ENCODE data around the gene CD38. TPM values are rescaled to one million over a fixed set of nuclear protein-coding genes. Genes with fewer than 3 reads are reported as not detected.
"Not testable (repeated sequence)": the region's sequence is repeated elsewhere in the genome, so short reads cannot be mapped to it uniquely, and the experiment has no call there.

CD38 gene
- total and polyA plus RNA-seq, 2 of the 13 experiments (the other 11 are each of a cell fraction or from before 2014, with no cell fraction given): not detected

GRCh38 chr4:15758294-15758693 lies 19.8 kb upstream of the CD38 start (continued):
- TF ChIP-seq ZNF770 (CRISPR knock-in tag; IDR thresholded peaks at IDR 0.05) (no peak), CAMTA2 (CRISPR knock-in tag; IDR thresholded peaks at IDR 0.05; ENCODE audit: borderline replicate concordance) (no peak), NCOR1 (IDR thresholded peaks at IDR 0.05; ENCODE audit: borderline replicate concordance, low read length) (no peak)

GRCh38 chr4:15762460-15762859 lies 15.7 kb upstream of the CD38 start:
- H3K9ac ChIP-seq (ENCODE audit: insufficient read depth, low read depth, low read length); intact Hi-C loops (cut with micrococcal nuclease; ENCODE audit: unreplicated experiment); H3K27me3 ChIP-seq (ENCODE audit: control insufficient read depth in 1 of 2, insufficient read depth in 2 of 2, low read length in 2 of 2); H3K9me3 ChIP-seq (ENCODE audit: low read length); CTCF ChIA-PET (ENCODE audit: low intra/inter-chr PET ratio, low total read pairs); H3K27ac ChIP-seq (ENCODE audit: extremely low read length, insufficient read depth, low read length); POLR2A ChIA-PET; H3K36me3 ChIP-seq (replicated peaks in 1 of 2; ENCODE audit: control insufficient read depth in 1 of 2, insufficient read depth in 2 of 2, low read length in 2 of 2); FAIRE-seq; H4K20me1 ChIP-seq (ENCODE audit: insufficient read depth, low read length); ATAC-seq; DNase-seq (ENCODE audit: low spot score); H3K4me1 ChIP-seq (ENCODE audit: insufficient read depth, low read length); BruUV-seq (replicated peaks); H2AFZ ChIP-seq (ENCODE audit: low read length); in situ Hi-C loops (cut with HindIII; ENCODE audit: extremely low pct_ligation_motif_present, low pct_unique_long_range_greater_than_20kb); H3K4me3 ChIP-seq (replicated peaks in 1 of 3; ENCODE audit: insufficient read depth in 1 of 3, low read depth in 2 of 3, low read length in 3 of 3); H3K79me2 ChIP-seq (ENCODE audit: insufficient read depth, low read length); H3K4me2 ChIP-seq (ENCODE audit: low read depth, low read length): not testable (repeated sequence)

GRCh38 chr4:15765391-15765790 lies 12.7 kb upstream of the CD38 start:
- ChIA-PET CTCF (ENCODE audit: low intra/inter-chr PET ratio, low total read pairs) (no interaction called here), POLR2A (no interaction called here)
- no peak overlapping the region for H3K9ac ChIP-seq (ENCODE audit: insufficient read depth, low read depth, low read length)
- BruUV-seq (replicated peaks): no TSS peak
- no peaks in the 10 kb centered on the region for H3K4me1 ChIP-seq (ENCODE audit: insufficient read depth, low read length)
- H2AFZ ChIP-seq (ENCODE audit: low read length): no peak overlapping the region
- H4K20me1 ChIP-seq (ENCODE audit: insufficient read depth, low read length): no peaks in the 10 kb centered on the region
- intact Hi-C loops (cut with micrococcal nuclease; ENCODE audit: unreplicated experiment) (no loop called here), in situ Hi-C loops (cut with HindIII; ENCODE audit: extremely low pct_ligation_motif_present, low pct_unique_long_range_greater_than_20kb) (no loop called here)
- no peaks in the 10 kb centered on the region for H3K9me3 ChIP-seq (ENCODE audit: low read length)
- no peak overlapping the region for H3K4me3 ChIP-seq (replicated peaks in 1 of 3; ENCODE audit: insufficient read depth in 1 of 3, low read depth in 2 of 3, low read length in 3 of 3)
- DNase-seq (ENCODE audit: low spot score): no peak
- H3K36me3 ChIP-seq (replicated peaks in 1 of 2; ENCODE audit: control insufficient read depth in 1 of 2, insufficient read depth in 2 of 2, low read length in 2 of 2): no peaks in the 10 kb centered on the region
- TF ChIP-seq FOSL1 (CRISPR knock-in tag; IDR thresholded peaks at IDR 0.05; ENCODE audit: borderline replicate concordance) (no peak), POGZ (CRISPR knock-in tag; IDR thresholded peaks at IDR 0.05) (no peak), ZNF615 (CRISPR knock-in tag; IDR thresholded peaks at IDR 0.05; ENCODE audit: borderline replicate concordance) (no peak), NR2F2 (IDR thresholded peaks at IDR 0.05; ENCODE audit: borderline replicate concordance, low read depth) (no peak), YEATS4 (CRISPR knock-in tag; IDR thresholded peaks at IDR 0.05; ENCODE audit: borderline replicate concordance) (no peak), ZNF24 (IDR thresholded peaks at IDR 0.05) (no peak), POLR2A (IDR thresholded peaks at IDR 0.05; ENCODE audit: insufficient read depth in 1 of 2, low read depth in 2 of 2, low read length in 2 of 2) (no peak), SMAD1 (CRISPR knock-in tag; IDR thresholded peaks at IDR 0.05; ENCODE audit: borderline replicate concordance, low read depth) (no peak), KLF16 (CRISPR knock-in tag; IDR thresholded peaks at IDR 0.05) (no peak), EP300 (IDR thresholded peaks at IDR 0.05; ENCODE audit: low read depth in 2 of 2, low read length in 2 of 2) (no peak), EP300 (CRISPR knock-in tag; IDR thresholded peaks at IDR 0.05; ENCODE audit: borderline replicate concordance) (no peak), SRY (CRISPR knock-in tag; IDR thresholded peaks at IDR 0.05) (no peak)
- H3K4me2 ChIP-seq (ENCODE audit: low read depth, low read length): no peak overlapping the region
- no peak for ATAC-seq
- no peak for FAIRE-seq
- no peaks in the 10 kb centered on the region for H3K79me2 ChIP-seq (ENCODE audit: insufficient read depth, low read length)
- H3K27me3 ChIP-seq (ENCODE audit: control insufficient read depth in 1 of 2, insufficient read depth in 2 of 2, low read length in 2 of 2): peaks cover 0 to 7% of the 10 kb centered on the region in 2 experiments; a peak in 2 of 5 replicates
- H3K27ac ChIP-seq (ENCODE audit: extremely low read length, insufficient read depth, low read length): no peak overlapping the region
- WGBS (ENCODE audit: low lambda C conversion rate): 10% methylated on average over 6 of the region's 6 CpGs
